Hair follicle dermal papilla cell (primary cell): ENCODE measurements around the gene CAP1. TPM values are rescaled to one million over a fixed set of nuclear protein-coding genes. Genes with fewer than 3 reads are reported as not detected.

Source experiments
- total RNA-seq: library from RNA; depleted of rRNA; stranded (reverse); fragments of >200 nt; gene quantifications from 2 replicates; pipeline ENCODE4 v1.2.3, GENCODE V29; 2012

The CAP1 gene, protein sequence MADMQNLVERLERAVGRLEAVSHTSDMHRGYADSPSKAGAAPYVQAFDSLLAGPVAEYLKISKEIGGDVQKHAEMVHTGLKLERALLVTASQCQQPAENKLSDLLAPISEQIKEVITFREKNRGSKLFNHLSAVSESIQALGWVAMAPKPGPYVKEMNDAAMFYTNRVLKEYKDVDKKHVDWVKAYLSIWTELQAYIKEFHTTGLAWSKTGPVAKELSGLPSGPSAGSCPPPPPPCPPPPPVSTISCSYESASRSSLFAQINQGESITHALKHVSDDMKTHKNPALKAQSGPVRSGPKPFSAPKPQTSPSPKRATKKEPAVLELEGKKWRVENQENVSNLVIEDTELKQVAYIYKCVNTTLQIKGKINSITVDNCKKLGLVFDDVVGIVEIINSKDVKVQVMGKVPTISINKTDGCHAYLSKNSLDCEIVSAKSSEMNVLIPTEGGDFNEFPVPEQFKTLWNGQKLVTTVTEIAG
- total RNA-seq, result 427 and 489 TPM in 2 replicates

DNA sequence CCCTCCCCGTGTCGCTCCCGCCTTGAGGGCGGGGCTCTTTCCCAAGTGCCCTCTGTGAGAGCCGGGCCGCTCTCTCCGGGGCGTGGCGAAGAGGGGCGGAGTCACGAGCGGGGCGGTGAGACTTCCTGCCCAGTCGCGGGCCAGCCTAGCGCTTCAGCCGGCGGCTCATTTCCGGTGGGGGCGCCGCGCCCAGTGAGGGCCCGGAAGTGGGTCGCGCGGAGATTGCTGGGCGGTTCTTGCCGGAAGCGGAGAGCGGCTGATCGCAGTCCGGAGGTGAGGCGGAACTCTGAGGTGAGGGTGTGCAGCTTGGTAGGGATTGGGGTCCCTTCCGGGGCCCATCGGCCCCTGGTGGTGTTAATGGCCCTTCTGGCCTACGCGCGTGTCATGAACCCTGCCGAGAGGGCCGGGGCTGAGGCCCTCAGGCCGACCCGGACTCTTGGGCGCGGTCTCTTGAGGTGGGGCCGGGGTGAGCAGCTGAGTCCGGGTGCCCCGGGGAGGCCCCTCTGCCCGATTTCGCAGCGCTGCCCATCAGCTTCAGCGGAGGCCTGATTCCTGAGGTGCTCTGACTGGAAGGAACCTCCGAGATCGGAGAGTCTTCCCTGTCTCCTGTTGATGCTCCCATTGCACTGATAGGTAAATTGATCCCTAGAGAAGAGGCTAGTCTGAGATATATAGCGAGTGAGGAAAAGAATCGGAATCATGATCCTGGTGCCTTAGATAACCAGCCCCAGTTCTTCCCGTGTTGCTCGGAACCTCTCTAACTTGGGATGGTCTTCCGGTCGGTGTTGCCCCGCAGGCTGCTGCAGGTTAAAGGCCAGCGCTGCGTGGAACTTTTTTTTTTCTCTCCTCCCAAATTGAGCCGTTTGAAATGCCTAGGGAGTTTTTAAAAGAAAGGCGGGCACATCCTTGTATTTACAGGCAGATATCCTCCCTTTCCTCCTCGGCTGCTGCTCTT, at the start of gene CAP1:
CAP1 (plus strand) TSS at position 219 of the 955 bp plus-strand sequence. CDS start 18,618 bp downstream, outside the sequence.

DNA sequence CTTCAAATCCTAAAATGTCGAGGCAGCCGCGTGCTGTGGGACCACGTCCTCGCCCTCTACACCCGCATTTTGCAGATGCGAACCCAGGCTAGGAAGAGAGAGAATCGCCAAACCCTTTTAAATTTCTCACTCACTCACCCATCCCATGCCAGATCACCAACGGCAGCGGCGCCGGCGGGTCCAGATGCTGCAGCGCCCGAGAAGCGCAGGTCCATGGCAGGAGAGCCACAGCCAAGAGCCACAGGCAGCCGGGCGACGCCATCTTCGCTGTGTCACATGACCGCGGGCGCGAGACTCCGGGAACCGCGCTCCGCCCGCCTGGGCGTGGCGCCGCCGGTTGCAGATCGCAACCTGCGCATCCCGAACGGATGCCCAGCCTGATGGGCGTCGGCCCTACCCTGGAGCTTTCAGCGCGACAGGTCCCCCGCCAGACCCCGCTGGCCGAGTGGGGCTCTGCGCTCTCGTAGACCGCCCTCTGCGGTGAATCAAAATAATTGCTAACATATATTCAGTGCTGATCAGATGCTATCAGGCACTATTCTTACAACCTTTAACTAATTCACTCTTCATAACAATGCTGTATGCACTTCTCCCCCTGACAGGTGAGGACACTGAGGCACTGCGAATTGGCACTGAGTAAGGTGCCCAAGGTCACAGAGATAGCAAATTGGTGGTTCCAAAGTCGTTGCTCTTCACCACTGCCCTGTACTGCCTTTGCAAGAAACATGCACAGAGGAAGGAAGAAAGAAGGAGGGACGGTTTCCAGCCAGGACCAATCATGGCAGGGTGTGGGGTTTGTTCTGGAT, 56.7 kb downstream of the CAP1 start, which contains the start of gene PPT1:
PPT1 (minus strand) TSS at position 276 of the 806 bp plus-strand sequence; CDS start at position 262, 14 bp downstream.

Other genes starting within 250 kb of the CAP1 start
- 16.2 and 31.2 TPM in 2 replicates for gene TRIT1, start 157.2 kb upstream of the CAP1 start, total RNA-seq
- 0.16 TPM in 1 of 2 replicates, not detected in the other for gene MYCL, start 138.8 kb upstream of the CAP1 start, total RNA-seq
- 5.2 and 10.5 TPM in 2 replicates for gene MFSD2A, start 85.6 kb upstream of the CAP1 start, total RNA-seq
- gene PPT1, start 56.5 kb downstream of the CAP1 start, total RNA-seq, result 30.1 and 38.8 TPM in 2 replicates
- 28.9 and 34.4 TPM in 2 replicates for gene RLF, start 120.7 kb downstream of the CAP1 start, total RNA-seq
- not detected in 2 replicates for gene TMCO2, start 207.2 kb downstream of the CAP1 start, total RNA-seq
- 63.0 and 68.7 TPM in 2 replicates for gene ZMPSTE24, start 217.5 kb downstream of the CAP1 start, total RNA-seq